ENCODE results near the gene MPV17. TPM values are rescaled to one million over a fixed set of nuclear protein-coding genes. Genes with fewer than 3 reads are reported as not detected.
"Not testable (repeated sequence)": the region's sequence is repeated elsewhere in the genome, so short reads cannot be mapped to it uniquely, and the experiment has no call there.

The MPV17 gene
- polyA plus RNA-seq, 4 donors = 27.3 to 103 (median 55.6) TPM

GRCh38 chr2:27300606-27301005, 22.3 kb downstream of the MPV17 start:
- not testable (repeated sequence) for H3K9me3 ChIP-seq (ENCODE audit: control insufficient read depth in 2 of 2, insufficient read depth in 1 of 2, low read depth in 1 of 2, low read length in 1 of 2)
- 83 to 90% (median 84%) methylated on average over 4 of the region's 4 CpGs for WGBS, 3 donors

GRCh38 chr2:27298391-27299080, 24.4 kb downstream of the MPV17 start:
- no peak overlapping the region for H3K27ac ChIP-seq (ENCODE audit: low read depth in 1 of 3, low read length in 2 of 3)
- peaks cover 0 to 4% (median 0%) of the 10 kb centered on the region in 3 donors for H3K4me1 ChIP-seq (ENCODE audit: control insufficient read depth in 3 of 3, insufficient read depth in 2 of 3, low read depth in 1 of 3, low read length in 2 of 3)
- no peaks in the 10 kb centered on the region for H3K9me3 ChIP-seq (ENCODE audit: control insufficient read depth in 2 of 2, insufficient read depth in 1 of 2, low read depth in 1 of 2, low read length in 1 of 2)
- no peak for FAIRE-seq
- no peak overlapping the region for H3K4me3 ChIP-seq (ENCODE audit: low read depth in 1 of 3, low read length in 3 of 3)
- H3K27me3 ChIP-seq (ENCODE audit: control insufficient read depth in 3 of 3, insufficient read depth in 3 of 3, low read length in 3 of 3) = peaks cover 0 to 15% (median 0%) of the 10 kb centered on the region in 3 donors
- no peaks in the 10 kb centered on the region for H3K36me3 ChIP-seq (ENCODE audit: control insufficient read depth in 3 of 3, insufficient read depth in 2 of 3, low read depth in 1 of 3, low read length in 3 of 3)
- DNase-seq = no peak
- WGBS, 3 donors = 80 to 83% (median 82%) methylated on average over 18 of the region's 18 CpGs

More at GRCh38 chr2:27300606-27301005, 22.3 kb downstream of the MPV17 start:
- DNase-seq; H3K4me1 ChIP-seq (ENCODE audit: control insufficient read depth in 3 of 3, insufficient read depth in 2 of 3, low read depth in 1 of 3, low read length in 2 of 3); H3K4me3 ChIP-seq (ENCODE audit: low read depth in 1 of 3, low read length in 3 of 3); H3K36me3 ChIP-seq (ENCODE audit: control insufficient read depth in 3 of 3, insufficient read depth in 2 of 3, low read depth in 1 of 3, low read length in 3 of 3); FAIRE-seq; H3K27ac ChIP-seq (ENCODE audit: low read depth in 1 of 3, low read length in 2 of 3): not testable (repeated sequence)
- peaks cover 0 to 25% (median 0%) of the 10 kb centered on the region in 3 donors for H3K27me3 ChIP-seq (ENCODE audit: control insufficient read depth in 3 of 3, insufficient read depth in 3 of 3, low read length in 3 of 3)

GRCh38 chr2:27297195-27297594, 25.7 kb downstream of the MPV17 start:
- Histone ChIP-seq H3K9me3 (ENCODE audit: control insufficient read depth in 2 of 2, insufficient read depth in 1 of 2, low read depth in 1 of 2, low read length in 1 of 2) (no peaks in the 10 kb centered on the region), H3K27me3 (ENCODE audit: control insufficient read depth in 3 of 3, insufficient read depth in 3 of 3, low read length in 3 of 3) (peaks cover 0 to 18% (median 0%) of the 10 kb centered on the region in 3 donors), H3K4me3 (ENCODE audit: low read depth in 1 of 3, low read length in 3 of 3) (no peak overlapping the region), H3K36me3 (ENCODE audit: control insufficient read depth in 3 of 3, insufficient read depth in 2 of 3, low read depth in 1 of 3, low read length in 3 of 3) (no peaks in the 10 kb centered on the region), H3K4me1 (ENCODE audit: control insufficient read depth in 3 of 3, insufficient read depth in 2 of 3, low read depth in 1 of 3, low read length in 2 of 3) (no peaks in the 10 kb centered on the region), H3K27ac (ENCODE audit: low read depth in 1 of 3, low read length in 2 of 3) (no peak overlapping the region)
- WGBS, 3 donors = 76 to 84% (median 78%) methylated on average over 3 of the region's 3 CpGs
- DNase-seq (no peak), FAIRE-seq (no peak)

- Histone ChIP-seq H3K27ac (ENCODE audit: low read depth in 1 of 3, low read length in 2 of 3) (no peak overlapping the region), H3K27me3 (ENCODE audit: control insufficient read depth in 3 of 3, insufficient read depth in 3 of 3, low read length in 3 of 3) (peaks cover 0 to 25% (median 0%) of the 10 kb centered on the region in 3 donors), H3K9me3 (ENCODE audit: control insufficient read depth in 2 of 2, insufficient read depth in 1 of 2, low read depth in 1 of 2, low read length in 1 of 2) (no peaks in the 10 kb centered on the region), H3K36me3 (ENCODE audit: control insufficient read depth in 3 of 3, insufficient read depth in 2 of 3, low read depth in 1 of 3, low read length in 3 of 3) (no peaks in the 10 kb centered on the region), H3K4me3 (ENCODE audit: low read depth in 1 of 3, low read length in 3 of 3) (no peak overlapping the region), H3K4me1 (ENCODE audit: control insufficient read depth in 3 of 3, insufficient read depth in 2 of 3, low read depth in 1 of 3, low read length in 2 of 3) (no peaks in the 10 kb centered on the region)
- DNase-seq (no peak), FAIRE-seq (no peak)
- WGBS, 3 donors = 46 to 59% (median 55%) methylated on average over 4 of the region's 4 CpGs
These were observed 26.4 kb downstream of the MPV17 start for GRCh38 chr2:27296481-27296880.

- no peaks in the 10 kb centered on the region for H3K4me1 ChIP-seq (ENCODE audit: control insufficient read depth in 3 of 3, insufficient read depth in 2 of 3, low read depth in 1 of 3, low read length in 2 of 3)
- no peak overlapping the region for H3K27ac ChIP-seq (ENCODE audit: low read depth in 1 of 3, low read length in 2 of 3)
- no peak overlapping the region for H3K4me3 ChIP-seq (ENCODE audit: low read depth in 1 of 3, low read length in 3 of 3)
- H3K9me3 ChIP-seq (ENCODE audit: control insufficient read depth in 2 of 2, insufficient read depth in 1 of 2, low read depth in 1 of 2, low read length in 1 of 2) = no peaks in the 10 kb centered on the region
- DNase-seq = no peak
- FAIRE-seq = no peak
- 76 to 91% (median 88%) methylated on average over 8 of the region's 8 CpGs for WGBS, 3 donors
- peaks cover 0 to 35% (median 0%) of the 10 kb centered on the region in 3 donors for H3K27me3 ChIP-seq (ENCODE audit: control insufficient read depth in 3 of 3, insufficient read depth in 3 of 3, low read length in 3 of 3)
- H3K36me3 ChIP-seq (ENCODE audit: control insufficient read depth in 3 of 3, insufficient read depth in 2 of 3, low read depth in 1 of 3, low read length in 3 of 3) = no peaks in the 10 kb centered on the region
These were observed 28.0 kb downstream of the MPV17 start for GRCh38 chr2:27294928-27295327.

- no peak overlapping the region for H3K27ac ChIP-seq (ENCODE audit: low read depth in 1 of 3, low read length in 2 of 3)
- H3K36me3 ChIP-seq (ENCODE audit: control insufficient read depth in 3 of 3, insufficient read depth in 2 of 3, low read depth in 1 of 3, low read length in 3 of 3) = no peaks in the 10 kb centered on the region
- DNase-seq (no peak), FAIRE-seq (no peak)
- no peaks in the 10 kb centered on the region for H3K9me3 ChIP-seq (ENCODE audit: control insufficient read depth in 2 of 2, insufficient read depth in 1 of 2, low read depth in 1 of 2, low read length in 1 of 2)
- 19 to 49% (median 42%) methylated on average over 6 of the region's 6 CpGs for WGBS, 3 donors
- H3K4me1 ChIP-seq (ENCODE audit: control insufficient read depth in 3 of 3, insufficient read depth in 2 of 3, low read depth in 1 of 3, low read length in 2 of 3) = no peaks in the 10 kb centered on the region
- H3K4me3 ChIP-seq (ENCODE audit: low read depth in 1 of 3, low read length in 3 of 3) = no peak overlapping the region
- H3K27me3 ChIP-seq (ENCODE audit: control insufficient read depth in 3 of 3, insufficient read depth in 3 of 3, low read length in 3 of 3) = peaks cover 0 to 23% (median 3%) of the 10 kb centered on the region in 3 donors
These were observed 31.0 kb downstream of the MPV17 start for GRCh38 chr2:27291865-27292264.

- DNase-seq (no peak), FAIRE-seq (no peak)
- no peak overlapping the region for H3K4me3 ChIP-seq (ENCODE audit: low read depth in 1 of 3, low read length in 3 of 3)
- H3K9me3 ChIP-seq (ENCODE audit: control insufficient read depth in 2 of 2, insufficient read depth in 1 of 2, low read depth in 1 of 2, low read length in 1 of 2) = no peaks in the 10 kb centered on the region
- no peaks in the 10 kb centered on the region for H3K4me1 ChIP-seq (ENCODE audit: control insufficient read depth in 3 of 3, insufficient read depth in 2 of 3, low read depth in 1 of 3, low read length in 2 of 3)
- peaks cover 0 to 27% (median 3%) of the 10 kb centered on the region in 3 donors for H3K27me3 ChIP-seq (ENCODE audit: control insufficient read depth in 3 of 3, insufficient read depth in 3 of 3, low read length in 3 of 3)
- no peaks in the 10 kb centered on the region for H3K36me3 ChIP-seq (ENCODE audit: control insufficient read depth in 3 of 3, insufficient read depth in 2 of 3, low read depth in 1 of 3, low read length in 3 of 3)
- WGBS, 3 donors = 77 to 94% (median 78%) methylated on average over 5 of the region's 5 CpGs
- no peak overlapping the region for H3K27ac ChIP-seq (ENCODE audit: low read depth in 1 of 3, low read length in 2 of 3)
These were observed 32.3 kb downstream of the MPV17 start for GRCh38 chr2:27290549-27290948.

GRCh38 chr2:27288610-27289009, 34.3 kb downstream of the MPV17 start:
- Histone ChIP-seq H3K4me1 (ENCODE audit: control insufficient read depth in 3 of 3, insufficient read depth in 2 of 3, low read depth in 1 of 3, low read length in 2 of 3) (no peaks in the 10 kb centered on the region), H3K36me3 (ENCODE audit: control insufficient read depth in 3 of 3, insufficient read depth in 2 of 3, low read depth in 1 of 3, low read length in 3 of 3) (no peaks in the 10 kb centered on the region), H3K27ac (ENCODE audit: low read depth in 1 of 3, low read length in 2 of 3) (no peak overlapping the region), H3K9me3 (ENCODE audit: control insufficient read depth in 2 of 2, insufficient read depth in 1 of 2, low read depth in 1 of 2, low read length in 1 of 2) (no peaks in the 10 kb centered on the region), H3K27me3 (ENCODE audit: control insufficient read depth in 3 of 3, insufficient read depth in 3 of 3, low read length in 3 of 3) (peaks cover 0 to 41% (median 7%) of the 10 kb centered on the region in 3 donors), H3K4me3 (ENCODE audit: low read depth in 1 of 3, low read length in 3 of 3) (no peak overlapping the region)
- FAIRE-seq (no peak), DNase-seq (no peak)
- WGBS, 3 donors = 46 to 49% (median 46%) methylated on average over 3 of the region's 3 CpGs

- H3K36me3 ChIP-seq (ENCODE audit: control insufficient read depth in 3 of 3, insufficient read depth in 2 of 3, low read depth in 1 of 3, low read length in 3 of 3) = no peaks in the 10 kb centered on the region
- peaks cover 0 to 42% (median 17%) of the 10 kb centered on the region in 3 donors for H3K27me3 ChIP-seq (ENCODE audit: control insufficient read depth in 3 of 3, insufficient read depth in 3 of 3, low read length in 3 of 3)
- WGBS, 3 donors = 66 to 84% (median 70%) methylated on average over 6 of the region's 6 CpGs
- no peak overlapping the region for H3K27ac ChIP-seq (ENCODE audit: low read depth in 1 of 3, low read length in 2 of 3)
- H3K9me3 ChIP-seq (ENCODE audit: control insufficient read depth in 2 of 2, insufficient read depth in 1 of 2, low read depth in 1 of 2, low read length in 1 of 2) = no peaks in the 10 kb centered on the region
- H3K4me3 ChIP-seq (ENCODE audit: low read depth in 1 of 3, low read length in 3 of 3) = no peak overlapping the region
- DNase-seq = no peak
- FAIRE-seq = no peak
- no peaks in the 10 kb centered on the region for H3K4me1 ChIP-seq (ENCODE audit: control insufficient read depth in 3 of 3, insufficient read depth in 2 of 3, low read depth in 1 of 3, low read length in 2 of 3)
These were observed 37.4 kb downstream of the MPV17 start for GRCh38 chr2:27285481-27285880.

Data from small intestine (tissue), 7 donors.